Activated CD4-positive, alpha-beta T cell treated with anti-CD3 and anti-CD28 coated beads for 1 hour (primary cell): Measurements from ENCODE around the gene SLC35F3.

Source experiments
- DNase-seq: peaks from one replicate; pipeline ENCODE4 v3.0.0-alpha.2; 2020

The SLC35F3 gene

GRCh38 chr1:234265321-234265720 lies 360.8 kb downstream of the SLC35F3 start:
- no peak for DNase-seq

- DNase-seq: no peak
Observed at GRCh38 chr1:234265861-234266260, 361.4 kb downstream of the SLC35F3 start.

GRCh38 chr1:234270093-234270492 lies 365.6 kb downstream of the SLC35F3 start:
- DNase-seq: no peak

GRCh38 chr1:234270581-234271242 lies 366.2 kb downstream of the SLC35F3 start:
- no peak for DNase-seq

- DNase-seq: no peak
Observed at GRCh38 chr1:234271243-234271606, 366.7 kb downstream of the SLC35F3 start.

- no peak for DNase-seq
Observed at GRCh38 chr1:234272656-234273312, 368.3 kb downstream of the SLC35F3 start.

- no peak for DNase-seq
Observed at GRCh38 chr1:234273981-234274380, 369.5 kb downstream of the SLC35F3 start.

- DNase-seq: no peak
Observed at GRCh38 chr1:234276151-234276788, 371.8 kb downstream of the SLC35F3 start.

- DNase-seq: no peak
Observed at GRCh38 chr1:234277161-234277868, 372.8 kb downstream of the SLC35F3 start.

GRCh38 chr1:234279021-234279420 lies 374.5 kb downstream of the SLC35F3 start:
- no peak for DNase-seq

- DNase-seq: no peak
Observed at GRCh38 chr1:234280500-234280899, 376.0 kb downstream of the SLC35F3 start.

GRCh38 chr1:234281826-234282489 lies 377.5 kb downstream of the SLC35F3 start:
- DNase-seq: no peak

GRCh38 chr1:234286206-234286605 lies 381.7 kb downstream of the SLC35F3 start:
- no peak for DNase-seq

- DNase-seq: no peak
Observed at GRCh38 chr1:234288946-234289345, 384.5 kb downstream of the SLC35F3 start.

GRCh38 chr1:234289538-234290305 lies 385.2 kb downstream of the SLC35F3 start:
- DNase-seq: no peak

GRCh38 chr1:234292011-234292410 lies 387.5 kb downstream of the SLC35F3 start:
- DNase-seq: no peak

GRCh38 chr1:234292548-234292947 lies 388.1 kb downstream of the SLC35F3 start:
- no peak for DNase-seq

GRCh38 chr1:234294109-234294817 lies 389.8 kb downstream of the SLC35F3 start:
- no peak for DNase-seq

- DNase-seq: no peak
Observed at GRCh38 chr1:234295068-234295467, 390.6 kb downstream of the SLC35F3 start.

GRCh38 chr1:234295626-234296025 lies 391.1 kb downstream of the SLC35F3 start:
- DNase-seq: no peak

- DNase-seq: no peak
Observed at GRCh38 chr1:234296496-234296895, 392.0 kb downstream of the SLC35F3 start.

- DNase-seq: no peak
Observed at GRCh38 chr1:234297668-234298067, 393.2 kb downstream of the SLC35F3 start.
